Gastroesophageal sphincter (tissue), 4 donors: Measurements from ENCODE around the gene SSNA1. TPM values are rescaled to one million over a fixed set of nuclear protein-coding genes. Genes with fewer than 3 reads are reported as not detected.

Experiments
- ATAC-seq: fragments of 150-250 bp; one replicate; pipeline ENCODE4 v1.9.1; 2016; ENCODE audit warnings: mild to moderate bottlenecking, moderate library complexity
- H3K27ac ChIP-seq, 4 donors: fragments of 200-600 bp; sonication (generic) in 3 of 4; 1 replicate in 3 of 4; 2 replicates in 1 of 4; pipeline ENCODE4 v1.5.1; 2016 to 2019
- H3K27me3 ChIP-seq: fragments of 200-600 bp; sonication (generic); one replicate; pipeline ENCODE4 v1.5.1; 2019
- H3K36me3 ChIP-seq, 2 donors: fragments of 200-600 bp; sonication (generic); one replicate each; pipeline ENCODE4 v1.5.1; 2019; ENCODE audit warnings: control low read depth in 1 of 2
- H3K4me1 ChIP-seq, 3 donors: fragments of 200-600 bp; sonication (generic); 1 replicate in 2 of 3; 2 replicates in 1 of 3; pipeline ENCODE4 v1.5.1; 2016 to 2019; ENCODE audit warnings: control low read depth in 2 of 3
- H3K4me3 ChIP-seq, 2 donors: fragments of 200-600 bp; sonication (generic); one replicate each; pipeline ENCODE4 v1.5.1; 2019; ENCODE audit warnings: mild to moderate bottlenecking in 1 of 2, moderate library complexity in 1 of 2
- H3K9me3 ChIP-seq, 3 donors: fragments of 200-600 bp; sonication (generic); one replicate each; pipeline ENCODE4 v1.5.1; 2017 to 2019; ENCODE audit warnings: control low read depth in 2 of 3
- EP300 ChIP-seq: sonication (generic); formaldehyde crosslinking; IDR thresholded peaks from one replicate; pipeline ENCODE4 v1.6.1; 2017; ENCODE audit warnings: antibody characterized with exemption, mild to moderate bottlenecking
- POLR2A ChIP-seq, 2 donors: fragments of 450-650 bp; IDR thresholded peaks; one replicate each; pipeline ENCODE4 v1.6.1; 2017; ENCODE audit warnings: antibody characterized with exemption in 2 of 2, mild to moderate bottlenecking in 2 of 2, moderate library complexity in 1 of 2
- POLR2AphosphoS5 ChIP-seq: sonication (generic); formaldehyde crosslinking; IDR thresholded peaks from one replicate; pipeline ENCODE4 v1.6.1; 2017; ENCODE audit warnings: antibody characterized with exemption
- WGBS, 2 donors: methylation state at CpG; one replicate each; pipeline ENCODE4 v1.1.5; 2018; ENCODE audit warnings: low coverage in 1 of 2; 5-methylcytosine and 5-hydroxymethylcytosine counted together
- total RNA-seq, 4 donors: library from RNA; depleted of rRNA; stranded (reverse); fragments of >200 nt; gene quantifications; one replicate each; pipeline ENCODE4 v1.1.0, GENCODE V29; 2016
- TF ChIP-seq, protein P1 (sequence below), 4 experiments: fragments of 200-600 bp in 2 of 4; fragments of 450-650 bp in 2 of 4; sonication (generic) in 1 of 4; IDR thresholded peaks; one replicate each; pipeline ENCODE4 v1.5.1; 2017 to 2019; ENCODE audit warnings: antibody characterized with exemption in 4 of 4, mild to moderate bottlenecking in 2 of 4, moderate library complexity in 2 of 4

The SSNA1 gene
- total RNA-seq, 4 donors from 2014 or later = 56.8 to 99.0 (median 73.8) TPM

DNA sequence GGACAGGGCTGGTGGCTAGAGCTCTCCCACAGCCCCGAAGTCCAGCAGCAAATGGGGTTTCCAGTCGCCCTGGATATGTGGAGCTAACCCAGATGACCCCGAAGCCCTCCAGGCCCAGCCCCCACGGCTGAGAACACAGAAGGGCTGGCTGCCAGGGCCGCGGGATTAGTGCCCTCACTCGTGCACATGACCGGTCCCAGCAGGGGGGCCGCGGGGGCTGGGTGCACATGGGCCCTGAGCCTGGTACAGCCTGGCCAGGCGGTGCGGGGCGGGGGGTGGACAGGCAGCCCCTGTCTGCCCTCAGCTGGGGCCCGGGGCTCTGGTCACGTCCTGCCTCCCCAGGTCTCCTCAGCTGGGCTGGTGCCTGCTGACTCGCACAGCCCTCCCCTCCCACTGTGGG, 5.9 kb downstream of the SSNA1 start:
- no CpG with 5 or more reads among the region's 16 CpGs for WGBS, 2 donors
- Histone ChIP-seq H3K36me3 (peaks cover 0 to 26% of the 10 kb centered on the region in 2 donors), H3K27ac (no peak overlapping the region), H3K9me3 (no peaks in the 10 kb centered on the region), H3K4me3 (no peak overlapping the region), H3K4me1 (peaks cover 5 to 81% (median 23%) of the 10 kb centered on the region in 3 donors), H3K27me3 (no peaks in the 10 kb centered on the region)
- no peak for ATAC-seq
- no peak for TF ChIP-seq POLR2AphosphoS5
- TF ChIP-seq, protein P1, sequence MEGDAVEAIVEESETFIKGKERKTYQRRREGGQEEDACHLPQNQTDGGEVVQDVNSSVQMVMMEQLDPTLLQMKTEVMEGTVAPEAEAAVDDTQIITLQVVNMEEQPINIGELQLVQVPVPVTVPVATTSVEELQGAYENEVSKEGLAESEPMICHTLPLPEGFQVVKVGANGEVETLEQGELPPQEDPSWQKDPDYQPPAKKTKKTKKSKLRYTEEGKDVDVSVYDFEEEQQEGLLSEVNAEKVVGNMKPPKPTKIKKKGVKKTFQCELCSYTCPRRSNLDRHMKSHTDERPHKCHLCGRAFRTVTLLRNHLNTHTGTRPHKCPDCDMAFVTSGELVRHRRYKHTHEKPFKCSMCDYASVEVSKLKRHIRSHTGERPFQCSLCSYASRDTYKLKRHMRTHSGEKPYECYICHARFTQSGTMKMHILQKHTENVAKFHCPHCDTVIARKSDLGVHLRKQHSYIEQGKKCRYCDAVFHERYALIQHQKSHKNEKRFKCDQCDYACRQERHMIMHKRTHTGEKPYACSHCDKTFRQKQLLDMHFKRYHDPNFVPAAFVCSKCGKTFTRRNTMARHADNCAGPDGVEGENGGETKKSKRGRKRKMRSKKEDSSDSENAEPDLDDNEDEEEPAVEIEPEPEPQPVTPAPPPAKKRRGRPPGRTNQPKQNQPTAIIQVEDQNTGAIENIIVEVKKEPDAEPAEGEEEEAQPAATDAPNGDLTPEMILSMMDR (IDR thresholded peaks at IDR 0.05) = no peak
- no peak for TF ChIP-seq EP300
- TF ChIP-seq POLR2A (IDR thresholded peaks at IDR 0.05) = no peak

DNA sequence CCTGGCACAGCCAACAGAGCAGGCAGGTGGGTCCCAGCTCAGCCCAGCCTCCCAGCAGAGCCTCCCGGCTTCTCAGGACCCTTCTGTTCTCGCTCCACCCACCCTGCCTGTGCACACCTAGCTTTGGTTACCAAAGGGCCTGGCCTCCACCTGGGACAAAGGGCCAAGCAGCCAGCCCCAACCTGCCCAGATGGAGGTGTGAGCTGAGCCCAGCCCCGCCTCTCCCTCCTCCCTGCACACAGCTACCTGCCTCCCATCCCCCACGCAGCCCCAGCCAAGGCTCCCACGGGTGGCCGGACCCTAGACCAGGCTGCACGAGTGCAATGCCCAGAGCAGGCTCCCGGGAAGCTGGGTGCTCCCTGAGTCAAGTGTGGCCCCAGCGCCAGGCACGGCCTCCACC, 6.4 kb downstream of the SSNA1 start:
- H3K27ac ChIP-seq = no peak overlapping the region
- ATAC-seq = no peak
- TF ChIP-seq POLR2AphosphoS5 = no peak
- no peak for TF ChIP-seq EP300
- no peak for TF ChIP-seq POLR2A (IDR thresholded peaks at IDR 0.05)
- TF ChIP-seq, protein P1 (IDR thresholded peaks at IDR 0.05) = no peak
- H3K27me3 ChIP-seq = no peaks in the 10 kb centered on the region
- WGBS, 2 donors = no CpG with 5 or more reads among the region's 10 CpGs
- H3K36me3 ChIP-seq = peaks cover 0 to 24% of the 10 kb centered on the region in 2 donors
- H3K4me1 ChIP-seq = peaks cover 0 to 81% (median 22%) of the 10 kb centered on the region in 3 donors
- H3K9me3 ChIP-seq = no peaks in the 10 kb centered on the region
- H3K4me3 ChIP-seq = no peak overlapping the region

DNA sequence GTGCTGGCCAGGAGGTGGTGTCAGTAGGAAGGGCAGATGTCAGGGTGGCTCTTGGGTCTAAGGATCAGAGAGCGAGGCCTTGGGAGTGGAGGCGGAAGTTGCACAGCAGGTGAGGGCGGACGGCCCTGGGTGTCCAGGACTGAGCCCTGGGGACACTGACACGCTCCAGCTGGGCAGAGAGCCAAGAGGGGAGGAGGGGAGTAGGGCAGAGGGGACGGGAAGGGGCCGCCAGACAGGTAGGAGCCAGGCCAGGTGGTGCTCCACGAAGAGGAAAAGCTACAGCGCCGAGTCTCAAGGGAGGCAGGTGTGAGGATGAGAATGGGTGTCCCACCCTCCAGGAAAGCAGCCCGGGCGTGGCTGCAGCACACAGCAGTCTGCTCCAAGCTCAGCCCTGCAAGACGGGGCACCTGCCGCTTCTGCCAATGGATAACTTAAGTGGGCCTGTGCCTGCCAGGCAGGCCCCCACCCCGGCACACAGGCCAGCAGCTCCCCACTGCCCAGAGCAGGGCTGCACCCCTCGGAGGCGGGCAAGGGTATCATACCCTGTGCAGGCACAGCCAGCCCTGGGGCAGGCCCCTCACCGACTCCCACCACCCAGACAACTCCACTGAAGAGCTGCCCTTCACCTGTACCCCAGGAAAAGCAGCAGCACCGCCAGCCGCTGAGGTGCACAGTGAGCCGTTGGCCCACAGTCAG, 7.2 kb downstream of the SSNA1 start:
- Histone ChIP-seq H3K4me3 (no peak overlapping the region), H3K27ac (no peak overlapping the region), H3K4me1 (peaks cover 0 to 73% (median 17%) of the 10 kb centered on the region in 3 donors), H3K9me3 (no peaks in the 10 kb centered on the region), H3K36me3 (peaks cover 0 to 16% of the 10 kb centered on the region in 2 donors), H3K27me3 (no peaks in the 10 kb centered on the region)
- no peak for TF ChIP-seq POLR2AphosphoS5
- TF ChIP-seq, protein P1 (IDR thresholded peaks at IDR 0.05) = no peak
- TF ChIP-seq POLR2A (IDR thresholded peaks at IDR 0.05) = no peak
- no peak for TF ChIP-seq EP300
- WGBS, 2 donors = 92% methylated on average over 2 of the region's 21 CpGs; no CpG with 5 or more reads in 1 of the 2 donors
- no peak for ATAC-seq

DNA sequence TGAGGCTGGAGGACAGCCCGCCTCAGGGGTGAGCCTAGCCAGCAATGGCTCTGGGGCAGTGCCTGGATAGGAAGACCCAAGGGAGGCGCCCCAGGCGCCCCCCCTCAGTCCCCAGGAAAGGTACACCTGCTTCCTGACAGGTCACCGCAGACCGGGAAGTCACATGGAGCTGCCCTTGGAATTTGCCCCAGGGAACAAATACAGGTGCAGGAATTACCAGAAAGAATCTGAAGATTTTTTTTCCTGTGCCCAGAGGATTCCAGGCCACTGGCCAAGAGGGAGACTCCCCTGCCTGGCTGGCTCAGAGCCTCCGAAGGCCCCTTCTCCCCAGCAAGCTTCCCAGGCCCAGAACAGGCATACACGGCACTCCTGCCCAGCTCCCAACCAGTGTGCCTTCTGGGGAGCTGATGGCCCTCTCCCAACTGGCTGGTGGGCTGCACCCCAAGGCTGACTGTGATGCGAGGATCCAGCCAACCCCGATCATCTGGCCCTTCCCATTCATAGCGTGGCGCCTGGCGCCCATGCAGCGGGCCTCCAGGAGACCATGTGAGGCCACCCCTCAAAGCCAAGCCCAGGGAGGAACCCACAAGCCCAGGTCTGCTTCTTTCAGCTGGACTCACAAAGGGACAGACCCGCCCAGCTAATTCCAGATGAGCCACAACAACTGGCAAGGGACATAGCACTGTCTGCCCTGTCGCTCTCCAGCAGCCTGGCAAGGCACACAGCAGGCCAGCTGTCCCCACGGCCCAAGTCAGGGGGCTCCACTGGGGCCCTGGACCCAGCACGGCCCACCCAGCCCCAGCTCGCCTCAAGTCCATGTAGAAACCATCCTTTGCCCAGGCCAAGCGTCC, 9.8 kb downstream of the SSNA1 start:
- no peaks in the 10 kb centered on the region for H3K27me3 ChIP-seq
- no peaks in the 10 kb centered on the region for H3K36me3 ChIP-seq
- no peak overlapping the region for H3K4me3 ChIP-seq
- no peak overlapping the region for H3K27ac ChIP-seq
- WGBS, 2 donors = 100% methylated on average over 2 of the region's 19 CpGs; no CpG with 5 or more reads in 1 of the 2 donors
- no peaks in the 10 kb centered on the region for H3K9me3 ChIP-seq
- ATAC-seq = no peak
- TF ChIP-seq POLR2AphosphoS5 = no peak
- TF ChIP-seq POLR2A (IDR thresholded peaks at IDR 0.05) = no peak
- TF ChIP-seq, protein P1 (IDR thresholded peaks at IDR 0.05) = no peak
- no peak for TF ChIP-seq EP300
- peaks cover 0 to 82% (median 26%) of the 10 kb centered on the region in 3 donors for H3K4me1 ChIP-seq
